GM18858 (cell line): ENCODE data around the gene ICA1.
"Not testable (repeated sequence)": the region's sequence is repeated elsewhere in the genome, so short reads cannot be mapped to it uniquely, and the experiment has no call there.

Source experiments
- ATAC-seq: cut with Tn5 transposase; IDR thresholded peaks from one replicate; pipeline ENCODE4 v1.9.1; 2021; ENCODE audit not compliant: unreplicated experiment

Gene ICA1

GRCh38 chr7:8271960-8272359 is 10.0 kb upstream of the ICA1 start:
- no peak for ATAC-seq

GRCh38 chr7:8263048-8263447 is 1.1 kb upstream of the ICA1 start:
- no peak for ATAC-seq

GRCh38 chr7:8260871-8261694 is 884 bp downstream of the ICA1 start:
- ATAC-seq: no peak

GRCh38 chr7:8259586-8260222 is 2.3 kb downstream of the ICA1 start:
- ATAC-seq: no peak

GRCh38 chr7:8258734-8259133 is 3.2 kb downstream of the ICA1 start:
- ATAC-seq: no peak

GRCh38 chr7:8258166-8258565 is 3.8 kb downstream of the ICA1 start:
- no peak for ATAC-seq

GRCh38 chr7:8255680-8256655 is 6.0 kb downstream of the ICA1 start:
- ATAC-seq: no peak

GRCh38 chr7:8254667-8255066 is 7.3 kb downstream of the ICA1 start:
- ATAC-seq: no peak

- ATAC-seq: no peak
Measured at GRCh38 chr7:8254215-8254614, 7.8 kb downstream of the ICA1 start.

- no peak for ATAC-seq
Measured at GRCh38 chr7:8251195-8251594, 10.8 kb downstream of the ICA1 start.

GRCh38 chr7:8250547-8250946 is 11.4 kb downstream of the ICA1 start:
- no peak for ATAC-seq

GRCh38 chr7:8249121-8249520 is 12.8 kb downstream of the ICA1 start:
- no peak for ATAC-seq

- no peak for ATAC-seq
Measured at GRCh38 chr7:8246020-8246419, 15.9 kb downstream of the ICA1 start.

- not testable (repeated sequence) for ATAC-seq
Measured at GRCh38 chr7:8245032-8245431, 16.9 kb downstream of the ICA1 start.

GRCh38 chr7:8243059-8243458 is 18.9 kb downstream of the ICA1 start:
- not testable (repeated sequence) for ATAC-seq

GRCh38 chr7:8239702-8240362 is 22.1 kb downstream of the ICA1 start:
- ATAC-seq: not testable (repeated sequence)

GRCh38 chr7:8236780-8237407 is 25.1 kb downstream of the ICA1 start:
- ATAC-seq: no peak

GRCh38 chr7:8232999-8233847 is 28.7 kb downstream of the ICA1 start:
- ATAC-seq: no peak

- ATAC-seq: no peak
Measured at GRCh38 chr7:8229927-8230326, 32.0 kb downstream of the ICA1 start.
